ENCODE measurements around the gene APP.

DNA sequence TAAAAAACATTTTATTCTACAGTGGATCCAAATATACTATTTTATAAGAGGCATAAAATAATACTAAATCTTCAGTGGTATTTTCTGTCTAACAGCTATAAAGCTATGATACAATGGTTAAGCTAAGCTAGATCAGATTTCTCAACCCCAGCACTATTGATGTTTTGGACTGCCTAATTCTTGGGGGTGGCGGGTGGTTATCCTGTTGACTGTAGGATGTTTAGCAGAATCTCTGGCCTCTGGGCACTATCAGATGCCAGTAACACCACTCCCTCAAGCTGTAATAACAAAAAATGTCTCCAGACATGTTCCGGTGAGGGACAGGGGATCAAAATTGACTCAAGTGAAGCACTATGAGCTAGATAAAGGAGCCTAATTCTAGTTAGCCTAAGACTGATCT lies 118.5 kb downstream of the APP start:
- no peak for TF ChIP-seq POLR2AphosphoS5 (IDR thresholded peaks at IDR 0.05; ENCODE audit: low read depth, low read length)
- TF ChIP-seq POLR2A (IDR thresholded peaks at IDR 0.05; ENCODE audit: low read depth, low read length) = no peak
